Measurements from ENCODE around the gene EHHADH. TPM values are rescaled to one million over a fixed set of nuclear protein-coding genes. Genes with fewer than 3 reads are reported as not detected.
A peak's percentile ranks its signal among the peaks of the same experiment; 100 is the strongest.

EHHADH gene
- total and polyA plus RNA-seq, 9 of the 15 experiments (the other 6 are each of a cell fraction or from before 2014, with no cell fraction given), result 3.6 to 6.4 (median 5.4) TPM

DNA sequence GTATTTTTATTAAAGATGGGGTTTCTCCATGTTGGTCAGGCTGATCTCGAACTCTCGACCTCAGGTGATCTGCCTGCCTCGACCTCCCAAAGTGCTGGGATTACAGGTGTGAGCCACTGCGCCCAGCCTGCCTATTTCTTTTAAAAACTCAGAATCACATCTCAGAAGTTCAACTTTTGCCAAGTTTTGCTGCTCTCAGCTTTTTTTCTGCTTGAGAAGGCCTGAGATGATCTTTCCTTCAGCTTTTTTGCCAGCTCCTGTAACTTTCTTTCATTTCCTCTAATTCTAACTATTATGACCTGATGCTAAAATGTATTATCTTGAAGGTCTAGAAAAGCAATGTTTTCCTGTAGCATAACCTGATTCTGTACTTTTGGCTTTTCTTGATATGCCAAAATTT, 9.6 kb upstream of the EHHADH start:
- Histone ChIP-seq H3K9me3 (replicated peaks; ENCODE audit: control insufficient read depth, insufficient read depth, low read depth, low read length) (no peaks in the 10 kb centered on the region), H2AFZ (ENCODE audit: low read depth, low read length) (no peak overlapping the region), H3K4me2 (ENCODE audit: insufficient read depth, low read length) (no peak overlapping the region), H3K4me3 (no peak overlapping the region), H3K27me3 (ENCODE audit: control insufficient read depth in 2 of 2, insufficient read depth in 2 of 2, low read length in 2 of 2) (no peaks in the 10 kb centered on the region), H3K4me1 (replicated peaks in 1 of 2; ENCODE audit: control insufficient read depth in 2 of 2, insufficient read depth in 2 of 2, low read length in 2 of 2) (peaks cover 4 to 5% of the 10 kb centered on the region in 2 experiments; a peak in 3 of 5 replicates), H4K20me1 (replicated peaks; ENCODE audit: control insufficient read depth, insufficient read depth, low read length) (no peaks in the 10 kb centered on the region), H3K9me1 (ENCODE audit: control insufficient read depth, insufficient read depth, low read length) (no peaks in the 10 kb centered on the region), H3K36me3 (ENCODE audit: control insufficient read depth, insufficient read depth, low read length) (no peaks in the 10 kb centered on the region), H3K79me2 (ENCODE audit: control insufficient read depth, insufficient read depth, low read length) (no peaks in the 10 kb centered on the region), H3K9ac (ENCODE audit: insufficient read depth in 1 of 2, low read depth in 2 of 2, low read length in 2 of 2) (no peak overlapping the region), H3K27ac (ENCODE audit: extremely low read depth, low read depth, low read length) (no peak overlapping the region)
- ChIA-PET CTCF (ENCODE audit: low intra/inter-chr PET ratio) (no interaction called here), POLR2A (interaction anchor here (0.6 to 0.9 kb wide), 2 partner anchors 10 to 240 kb away, joined by 3 read pairs; no protein-coding TSS in a partner anchor)
- TF ChIP-seq, protein P1, sequence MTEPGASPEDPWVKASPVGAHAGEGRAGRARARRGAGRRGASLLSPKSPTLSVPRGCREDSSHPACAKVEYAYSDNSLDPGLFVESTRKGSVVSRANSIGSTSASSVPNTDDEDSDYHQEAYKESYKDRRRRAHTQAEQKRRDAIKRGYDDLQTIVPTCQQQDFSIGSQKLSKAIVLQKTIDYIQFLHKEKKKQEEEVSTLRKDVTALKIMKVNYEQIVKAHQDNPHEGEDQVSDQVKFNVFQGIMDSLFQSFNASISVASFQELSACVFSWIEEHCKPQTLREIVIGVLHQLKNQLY (CRISPR knock-in tag; conservative IDR thresholded peaks at IDR 0.05), result no peak
- peak; percentile 24; the same call in 1 of the 2 replicates for TF ChIP-seq ZNF316 (IDR thresholded peaks at IDR 0.05)
- no TSS peak for BruUV-seq (replicated peaks)
- FAIRE-seq, result no peak
- intact Hi-C loops (cut with micrococcal nuclease) (no loop called here), in situ Hi-C loops (cut with MboI) (no loop called here)
- no peak for DNase-seq (ENCODE audit: extremely low read depth in 1 of 4, low spot score in 3 of 4)
- ATAC-seq, result no peak
- WGBS (ENCODE audit: insufficient coverage, low coverage, missing lambda C conversion rate), result 42% methylated on average over 4 of the region's 4 CpGs

DNA sequence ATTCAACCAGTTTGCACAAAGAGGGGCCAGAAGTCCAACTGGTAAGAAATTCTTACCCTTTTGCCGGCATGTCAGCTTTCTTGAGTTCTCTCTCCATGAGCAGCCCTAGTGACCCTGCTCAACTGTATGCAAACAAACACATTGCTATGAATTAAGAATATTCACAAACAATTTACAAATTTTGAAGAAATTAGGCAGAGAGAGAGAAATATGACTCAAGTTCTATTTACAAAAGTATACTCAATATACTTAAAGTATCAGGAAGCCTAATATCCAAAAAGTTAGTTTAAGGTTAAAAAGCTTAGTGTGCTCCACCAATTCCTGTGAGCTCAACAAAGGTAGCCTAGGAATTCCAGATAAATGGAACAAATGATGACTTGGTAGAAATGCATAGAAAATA, 3.5 kb upstream of the EHHADH start:
- DNase-seq (ENCODE audit: extremely low read depth in 1 of 4, low spot score in 3 of 4) (no peak), FAIRE-seq (no peak), ATAC-seq (no peak)
- H3K27ac ChIP-seq (ENCODE audit: extremely low read depth, low read depth, low read length), result no peak overlapping the region
- WGBS (ENCODE audit: insufficient coverage, low coverage, missing lambda C conversion rate), result 44% methylated on average over 1 of the region's 1 CpG
- H4K20me1 ChIP-seq (replicated peaks; ENCODE audit: control insufficient read depth, insufficient read depth, low read length), result no peaks in the 10 kb centered on the region
- H3K9me3 ChIP-seq (replicated peaks; ENCODE audit: control insufficient read depth, insufficient read depth, low read depth, low read length), result 0 out of 2 replicates have a peak, but pooled peaks cover 3% of the 10 kb centered on the region
- no peak overlapping the region for H2AFZ ChIP-seq (ENCODE audit: low read depth, low read length)
- in situ Hi-C loops (cut with MboI), result no loop called here
- no peak overlapping the region for H3K4me2 ChIP-seq (ENCODE audit: insufficient read depth, low read length)
- peaks cover 5 to 6% of the 10 kb centered on the region in 2 experiments; a peak in 3 of 5 replicates for H3K4me1 ChIP-seq (replicated peaks in 1 of 2; ENCODE audit: control insufficient read depth in 2 of 2, insufficient read depth in 2 of 2, low read length in 2 of 2)
- H3K79me2 ChIP-seq (ENCODE audit: control insufficient read depth, insufficient read depth, low read length), result no peaks in the 10 kb centered on the region; the same call in 2 of the 3 replicates
- CTCF ChIA-PET (ENCODE audit: low intra/inter-chr PET ratio), result no interaction called here
- H3K4me3 ChIP-seq, result no peak overlapping the region
- TF ChIP-seq CBX3 (IDR thresholded peaks at IDR 0.05; ENCODE audit: borderline replicate concordance in 1 of 2, low read length in 2 of 2) (peak in 1 of 2 experiments; percentile 82; a peak in 2 of 3 replicates), PTRF (tag; IDR thresholded peaks at IDR 0.05) (no peak)
- POLR2A ChIA-PET, result interaction anchor here (0.6 to 1.7 kb wide), 2 partner anchors 12 to 1096 kb away, joined by 5 read pairs; no protein-coding TSS in a partner anchor
- H3K9ac ChIP-seq (ENCODE audit: insufficient read depth in 1 of 2, low read depth in 2 of 2, low read length in 2 of 2), result no peak overlapping the region
- no TSS peak for BruUV-seq (replicated peaks)
- no peaks in the 10 kb centered on the region for H3K36me3 ChIP-seq (ENCODE audit: control insufficient read depth, insufficient read depth, low read length)
- no peaks in the 10 kb centered on the region for H3K27me3 ChIP-seq (ENCODE audit: control insufficient read depth in 2 of 2, insufficient read depth in 2 of 2, low read length in 2 of 2)
- H3K9me1 ChIP-seq (ENCODE audit: control insufficient read depth, insufficient read depth, low read length), result no peaks in the 10 kb centered on the region
- intact Hi-C loops (cut with micrococcal nuclease), result no loop called here

Measured in K562 (cell line).